Lower lobe of right lung (tissue), 2 donors: Measurements from ENCODE around the gene ZNF664. TPM values are rescaled to one million over a fixed set of nuclear protein-coding genes. Genes with fewer than 3 reads are reported as not detected.
A peak's percentile ranks its signal among the peaks of the same experiment; 100 is the strongest.

Experiments used
- ATAC-seq, 2 donors: fragments of 200-7000 bp; cut with Tn5 transposase; one replicate each; pipeline ENCODE4 v1.9.1; 2020 to 2022; ENCODE audit warnings: mild to moderate bottlenecking in 2 of 2, moderate library complexity in 2 of 2
- DNase-seq: peaks from one replicate; pipeline ENCODE4 v3.0.0-alpha.2; 2020
- H3K27ac ChIP-seq: fragments of 200-600 bp; one replicate; pipeline ENCODE4 v1.8.0; 2022
- H3K27me3 ChIP-seq: fragments of 200-600 bp; one replicate; pipeline ENCODE4 v1.8.0; 2022; ENCODE audit warnings: low read depth
- H3K36me3 ChIP-seq: fragments of 200-600 bp; one replicate; pipeline ENCODE4 v1.8.0; 2022; ENCODE audit warnings: mild to moderate bottlenecking
- H3K4me1 ChIP-seq: fragments of 200-600 bp; one replicate; pipeline ENCODE4 v1.8.0; 2022
- H3K4me3 ChIP-seq: fragments of 200-600 bp; one replicate; pipeline ENCODE4 v1.8.0; 2022; ENCODE audit warnings: mild to moderate bottlenecking
- H3K9me3 ChIP-seq: fragments of 200-600 bp; one replicate; pipeline ENCODE4 v1.8.0; 2022
- CTCF ChIP-seq: fragments of 200-600 bp; IDR thresholded peaks from one replicate; pipeline ENCODE4 v1.8.0; 2022; ENCODE audit warnings: antibody characterized with exemption, mild to moderate bottlenecking
- intact Hi-C: fragments of 100-400 bp; cut with DNase I; formaldehyde crosslinking; loops from one replicate; pipeline ENCODE4 v1.11.0; 2022
- total RNA-seq: library from RNA; stranded (reverse); fragmentation: NEBNext Ultra II Directional; extraction: Animal tissue kit (Norgen Biotek cat#: 25700); gene quantifications from one replicate; pipeline ENCODE4 v1.2.1, GENCODE V29; 2021
- donor health status: DM: no; HTN: yes; CAD: no; lungs with severe emphysema.

The ZNF664 gene
- total RNA-seq, 1 donor from 2014 or later: 84.2 TPM

- no peak overlapping the region for H3K27ac ChIP-seq
- H3K4me1 ChIP-seq: peaks cover 30% of the 10 kb centered on the region
- intact Hi-C loops: no loop called here
- H3K4me3 ChIP-seq: no peak overlapping the region
- no peak for ATAC-seq
- H3K9me3 ChIP-seq: no peaks in the 10 kb centered on the region
- TF ChIP-seq CTCF: no peak
- DNase-seq: no peak
- peaks cover 14% of the 10 kb centered on the region for H3K36me3 ChIP-seq
- no peaks in the 10 kb centered on the region for H3K27me3 ChIP-seq
Measured at GRCh38 chr12:123948401-123948795, 24.6 kb upstream of the ZNF664 start.

GRCh38 chr12:123948796-123949769 lies 23.9 kb upstream of the ZNF664 start:
- H3K4me1 ChIP-seq: peaks cover 30% of the 10 kb centered on the region
- no peak overlapping the region for H3K4me3 ChIP-seq
- no peaks in the 10 kb centered on the region for H3K27me3 ChIP-seq
- intact Hi-C loops: no loop called here
- TF ChIP-seq CTCF: no peak
- H3K9me3 ChIP-seq: no peaks in the 10 kb centered on the region
- H3K27ac ChIP-seq: no peak overlapping the region
- H3K36me3 ChIP-seq: peaks cover 14% of the 10 kb centered on the region
- DNase-seq (no peak), ATAC-seq (no peak)

GRCh38 chr12:123949770-123950165 lies 23.2 kb upstream of the ZNF664 start:
- no peak overlapping the region for H3K27ac ChIP-seq
- intact Hi-C loops: no loop called here
- no peaks in the 10 kb centered on the region for H3K27me3 ChIP-seq
- H3K36me3 ChIP-seq: peaks cover 10% of the 10 kb centered on the region
- H3K4me3 ChIP-seq: no peak overlapping the region
- no peaks in the 10 kb centered on the region for H3K9me3 ChIP-seq
- no peak for TF ChIP-seq CTCF
- ATAC-seq (no peak), DNase-seq (no peak)
- H3K4me1 ChIP-seq: peaks cover 30% of the 10 kb centered on the region

- DNase-seq (no peak), ATAC-seq (no peak)
- H3K36me3 ChIP-seq: peaks cover under 1% of the 10 kb centered on the region
- H3K27ac ChIP-seq: no peak overlapping the region
- H3K9me3 ChIP-seq: no peaks in the 10 kb centered on the region
- no peak for TF ChIP-seq CTCF
- H3K4me1 ChIP-seq: peaks cover 29% of the 10 kb centered on the region
- H3K27me3 ChIP-seq: no peaks in the 10 kb centered on the region
- no peak overlapping the region for H3K4me3 ChIP-seq
- intact Hi-C loops: no loop called here
Measured at GRCh38 chr12:123950476-123951349, 22.3 kb upstream of the ZNF664 start.

GRCh38 chr12:123951467-123951866 lies 21.5 kb upstream of the ZNF664 start:
- peak in 1 of 2 donors; percentile 19 for ATAC-seq
- Histone ChIP-seq H3K4me3 (no peak overlapping the region), H3K27me3 (no peaks in the 10 kb centered on the region), H3K9me3 (no peaks in the 10 kb centered on the region), H3K27ac (peak overlapping the region; percentile 47), H3K36me3 (no peaks in the 10 kb centered on the region), H3K4me1 (peaks cover 22% of the 10 kb centered on the region)
- intact Hi-C loops: no loop called here
- no peak for DNase-seq
- TF ChIP-seq CTCF: no peak
